ENCODE results near the gene DCAF8. TPM values are rescaled to one million over a fixed set of nuclear protein-coding genes. Genes with fewer than 3 reads are reported as not detected.

DCAF8 gene
- total and polyA plus RNA-seq, 2 donors: 75.8 to 114 TPM

DNA sequence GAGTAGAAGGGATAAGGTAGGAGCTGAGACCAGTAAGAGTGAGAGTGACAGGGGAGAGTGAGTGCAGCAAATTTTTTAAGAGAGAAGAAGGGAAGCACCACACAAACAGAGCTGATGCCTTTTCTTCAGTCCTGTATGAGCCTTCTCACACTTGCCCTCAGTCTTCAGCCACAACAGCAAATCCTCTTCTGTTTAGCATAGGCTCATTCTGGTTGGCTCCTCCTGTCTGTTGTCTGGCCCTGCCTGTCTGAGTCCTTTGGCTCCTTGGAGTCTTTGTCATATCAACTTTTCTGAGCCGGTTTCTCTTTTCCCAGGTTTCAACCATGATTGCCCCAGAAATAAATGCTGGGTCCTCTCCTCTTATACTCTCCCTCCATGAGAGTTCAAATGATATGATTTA, 84.7 kb downstream of the DCAF8 start:
- WGBS: 96% methylated on average over 1 of the region's 1 CpG
- H3K36me3 ChIP-seq (ENCODE audit: control insufficient read depth in 2 of 2, insufficient read depth in 2 of 2, low read length in 1 of 2): no peaks in the 10 kb centered on the region
- H3K27ac ChIP-seq (ENCODE audit: low read depth in 1 of 2, low read length in 1 of 2): no peak overlapping the region
- H3K27me3 ChIP-seq (ENCODE audit: control insufficient read depth in 2 of 2, insufficient read depth in 1 of 2, low read length in 1 of 2): peaks cover 0 to 2% of the 10 kb centered on the region in 2 donors
- H3K4me3 ChIP-seq (ENCODE audit: low read length in 2 of 2): no peak overlapping the region
- no peaks in the 10 kb centered on the region for H3K4me1 ChIP-seq (ENCODE audit: control insufficient read depth in 2 of 2, insufficient read depth in 2 of 2, low read length in 2 of 2)
- no peak for DNase-seq (ENCODE audit: low read depth in 6 of 9, low spot score in 9 of 9)
- H3K9me3 ChIP-seq (ENCODE audit: control insufficient read depth in 2 of 2, insufficient read depth in 1 of 2, low read length in 1 of 2): no peaks in the 10 kb centered on the region

DNA sequence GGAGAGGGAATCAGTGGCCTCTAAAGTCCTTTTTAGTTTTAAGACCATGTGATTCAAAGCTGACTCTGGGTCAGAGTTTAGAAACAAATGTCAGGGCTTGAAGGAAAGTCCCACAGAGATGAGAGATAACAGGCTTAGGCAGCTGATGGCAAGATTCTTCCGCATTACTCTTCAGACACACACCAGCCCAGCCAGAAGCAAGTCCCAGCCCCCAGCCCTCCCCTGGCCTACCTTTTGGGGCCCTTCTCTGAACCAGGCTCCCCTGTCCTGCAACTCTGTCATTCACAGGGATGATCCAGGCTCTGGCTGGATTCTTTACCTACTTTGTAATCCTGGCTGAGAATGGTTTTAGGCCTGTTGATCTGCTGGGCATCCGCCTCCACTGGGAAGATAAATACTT, 85.1 kb downstream of the DCAF8 start:
- DNase-seq (ENCODE audit: low read depth in 6 of 9, low spot score in 9 of 9): no peak
- no peaks in the 10 kb centered on the region for H3K36me3 ChIP-seq (ENCODE audit: control insufficient read depth in 2 of 2, insufficient read depth in 2 of 2, low read length in 1 of 2)
- no peaks in the 10 kb centered on the region for H3K4me1 ChIP-seq (ENCODE audit: control insufficient read depth in 2 of 2, insufficient read depth in 2 of 2, low read length in 2 of 2)
- no peak overlapping the region for H3K27ac ChIP-seq (ENCODE audit: low read depth in 1 of 2, low read length in 1 of 2)
- no peaks in the 10 kb centered on the region for H3K9me3 ChIP-seq (ENCODE audit: control insufficient read depth in 2 of 2, insufficient read depth in 1 of 2, low read length in 1 of 2)
- 97% methylated on average over 2 of the region's 2 CpGs for WGBS
- H3K27me3 ChIP-seq (ENCODE audit: control insufficient read depth in 2 of 2, insufficient read depth in 1 of 2, low read length in 1 of 2): peaks cover 0 to 2% of the 10 kb centered on the region in 2 donors
- no peak overlapping the region for H3K4me3 ChIP-seq (ENCODE audit: low read length in 2 of 2)

DNA sequence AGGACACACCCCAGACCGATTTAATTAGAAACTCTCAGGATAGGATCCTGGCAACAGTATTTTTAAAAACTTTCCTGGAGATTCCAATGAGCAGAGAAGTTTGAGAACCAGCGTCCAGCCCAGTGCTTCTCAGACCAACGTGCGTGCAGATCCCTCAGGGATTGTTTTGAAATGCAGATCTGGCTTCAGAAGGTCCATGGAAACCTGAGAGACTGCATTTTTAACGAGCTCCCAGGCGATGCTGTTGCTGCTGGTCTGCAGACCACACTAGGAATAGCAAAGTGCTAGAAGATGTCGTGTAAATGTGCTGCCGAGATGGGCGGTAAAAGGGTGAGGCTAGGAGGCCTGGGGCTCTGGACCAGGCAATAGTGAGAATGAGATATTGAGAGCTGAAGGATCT, 90.4 kb downstream of the DCAF8 start:
- WGBS: 94% methylated on average over 9 of the region's 9 CpGs
- Histone ChIP-seq H3K27me3 (ENCODE audit: control insufficient read depth in 2 of 2, insufficient read depth in 1 of 2, low read length in 1 of 2) (peaks cover 0 to 2% of the 10 kb centered on the region in 2 donors), H3K4me1 (ENCODE audit: control insufficient read depth in 2 of 2, insufficient read depth in 2 of 2, low read length in 2 of 2) (peaks cover 0 to 4% of the 10 kb centered on the region in 2 donors), H3K9me3 (ENCODE audit: control insufficient read depth in 2 of 2, insufficient read depth in 1 of 2, low read length in 1 of 2) (no peaks in the 10 kb centered on the region), H3K36me3 (ENCODE audit: control insufficient read depth in 2 of 2, insufficient read depth in 2 of 2, low read length in 1 of 2) (no peaks in the 10 kb centered on the region), H3K4me3 (ENCODE audit: low read length in 2 of 2) (no peak overlapping the region), H3K27ac (ENCODE audit: low read depth in 1 of 2, low read length in 1 of 2) (no peak overlapping the region)
- DNase-seq (ENCODE audit: low read depth in 6 of 9, low spot score in 9 of 9): no peak

GRCh38 chr1:160171354-160171753, 91.0 kb downstream of the DCAF8 start:
- Histone ChIP-seq H3K4me3 (ENCODE audit: low read length in 2 of 2) (no peak overlapping the region), H3K27me3 (ENCODE audit: control insufficient read depth in 2 of 2, insufficient read depth in 1 of 2, low read length in 1 of 2) (peaks cover 0 to 2% of the 10 kb centered on the region in 2 donors), H3K9me3 (ENCODE audit: control insufficient read depth in 2 of 2, insufficient read depth in 1 of 2, low read length in 1 of 2) (no peaks in the 10 kb centered on the region), H3K27ac (ENCODE audit: low read depth in 1 of 2, low read length in 1 of 2) (no peak overlapping the region), H3K36me3 (ENCODE audit: control insufficient read depth in 2 of 2, insufficient read depth in 2 of 2, low read length in 1 of 2) (no peaks in the 10 kb centered on the region), H3K4me1 (ENCODE audit: control insufficient read depth in 2 of 2, insufficient read depth in 2 of 2, low read length in 2 of 2) (peaks cover 0 to 4% of the 10 kb centered on the region in 2 donors)
- WGBS: 94% methylated on average over 4 of the region's 4 CpGs
- no peak for DNase-seq (ENCODE audit: low read depth in 6 of 9, low spot score in 9 of 9)

- Histone ChIP-seq H3K4me1 (ENCODE audit: control insufficient read depth in 2 of 2, insufficient read depth in 2 of 2, low read length in 2 of 2) (peaks cover 0 to 4% of the 10 kb centered on the region in 2 donors), H3K27me3 (ENCODE audit: control insufficient read depth in 2 of 2, insufficient read depth in 1 of 2, low read length in 1 of 2) (peaks cover 0 to 2% of the 10 kb centered on the region in 2 donors), H3K4me3 (ENCODE audit: low read length in 2 of 2) (no peak overlapping the region), H3K27ac (ENCODE audit: low read depth in 1 of 2, low read length in 1 of 2) (no peak overlapping the region), H3K9me3 (ENCODE audit: control insufficient read depth in 2 of 2, insufficient read depth in 1 of 2, low read length in 1 of 2) (no peaks in the 10 kb centered on the region), H3K36me3 (ENCODE audit: control insufficient read depth in 2 of 2, insufficient read depth in 2 of 2, low read length in 1 of 2) (no peaks in the 10 kb centered on the region)
- 41% methylated on average over 15 of the region's 15 CpGs for WGBS
- DNase-seq (ENCODE audit: low read depth in 6 of 9, low spot score in 9 of 9): peak in 1 of 9 donors; percentile 18
These were observed 92.6 kb downstream of the DCAF8 start for GRCh38 chr1:160169553-160170399.

DNA sequence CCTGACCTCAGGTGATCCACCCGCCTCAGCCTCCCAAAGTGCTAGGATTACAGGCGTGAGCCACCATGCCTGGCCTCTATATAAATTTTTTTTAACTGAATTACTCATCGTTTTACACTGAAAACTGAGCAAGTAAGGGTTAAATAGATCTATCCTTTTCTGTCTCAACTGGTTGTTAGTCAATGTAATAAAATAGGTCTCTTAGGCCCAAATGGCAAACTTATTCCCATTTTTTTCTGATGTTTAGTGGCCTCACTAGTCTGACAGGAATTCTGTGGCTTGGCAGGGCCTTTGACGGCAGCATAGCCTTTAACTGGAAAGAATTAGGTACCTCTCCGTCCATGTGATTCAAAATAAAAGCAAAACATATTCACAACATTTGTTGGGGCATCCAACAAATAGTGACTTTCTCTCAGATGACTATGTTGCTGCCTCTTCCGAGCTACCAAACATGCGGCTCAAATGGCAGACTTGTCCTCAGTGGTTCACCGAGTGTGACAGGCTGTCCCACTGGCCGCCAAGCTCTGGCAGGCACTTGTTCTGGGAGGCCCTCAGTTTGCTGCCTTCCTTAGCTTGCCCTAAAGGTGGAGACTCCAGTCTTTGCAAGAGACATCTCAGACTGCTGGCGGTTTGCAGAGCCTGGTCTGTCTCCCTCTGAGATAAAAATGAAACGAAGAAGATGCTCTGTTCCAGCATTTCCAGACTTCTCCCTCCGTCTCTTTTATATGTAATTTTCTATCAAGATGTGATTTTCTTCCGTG, 93.6 kb downstream of the DCAF8 start:
- Histone ChIP-seq H3K27me3 (ENCODE audit: control insufficient read depth in 2 of 2, insufficient read depth in 1 of 2, low read length in 1 of 2) (peaks cover 0 to 2% of the 10 kb centered on the region in 2 donors), H3K27ac (ENCODE audit: low read depth in 1 of 2, low read length in 1 of 2) (no peak overlapping the region), H3K4me3 (ENCODE audit: low read length in 2 of 2) (no peak overlapping the region), H3K9me3 (ENCODE audit: control insufficient read depth in 2 of 2, insufficient read depth in 1 of 2, low read length in 1 of 2) (no peaks in the 10 kb centered on the region), H3K4me1 (ENCODE audit: control insufficient read depth in 2 of 2, insufficient read depth in 2 of 2, low read length in 2 of 2) (peaks cover 0 to 4% of the 10 kb centered on the region in 2 donors), H3K36me3 (ENCODE audit: control insufficient read depth in 2 of 2, insufficient read depth in 2 of 2, low read length in 1 of 2) (no peaks in the 10 kb centered on the region)
- WGBS: 93% methylated on average over 13 of the region's 13 CpGs
- DNase-seq (ENCODE audit: low read depth in 6 of 9, low spot score in 9 of 9): no peak

GRCh38 chr1:160168016-160168415, 94.3 kb downstream of the DCAF8 start:
- 88% methylated on average over 5 of the region's 5 CpGs for WGBS
- no peaks in the 10 kb centered on the region for H3K36me3 ChIP-seq (ENCODE audit: control insufficient read depth in 2 of 2, insufficient read depth in 2 of 2, low read length in 1 of 2)
- H3K9me3 ChIP-seq (ENCODE audit: control insufficient read depth in 2 of 2, insufficient read depth in 1 of 2, low read length in 1 of 2): no peaks in the 10 kb centered on the region
- DNase-seq (ENCODE audit: low read depth in 6 of 9, low spot score in 9 of 9): no peak
- no peak overlapping the region for H3K27ac ChIP-seq (ENCODE audit: low read depth in 1 of 2, low read length in 1 of 2)
- H3K4me3 ChIP-seq (ENCODE audit: low read length in 2 of 2): no peak overlapping the region
- H3K4me1 ChIP-seq (ENCODE audit: control insufficient read depth in 2 of 2, insufficient read depth in 2 of 2, low read length in 2 of 2): peaks cover 0 to 4% of the 10 kb centered on the region in 2 donors
- peaks cover 0 to 2% of the 10 kb centered on the region in 2 donors for H3K27me3 ChIP-seq (ENCODE audit: control insufficient read depth in 2 of 2, insufficient read depth in 1 of 2, low read length in 1 of 2)

DNA sequence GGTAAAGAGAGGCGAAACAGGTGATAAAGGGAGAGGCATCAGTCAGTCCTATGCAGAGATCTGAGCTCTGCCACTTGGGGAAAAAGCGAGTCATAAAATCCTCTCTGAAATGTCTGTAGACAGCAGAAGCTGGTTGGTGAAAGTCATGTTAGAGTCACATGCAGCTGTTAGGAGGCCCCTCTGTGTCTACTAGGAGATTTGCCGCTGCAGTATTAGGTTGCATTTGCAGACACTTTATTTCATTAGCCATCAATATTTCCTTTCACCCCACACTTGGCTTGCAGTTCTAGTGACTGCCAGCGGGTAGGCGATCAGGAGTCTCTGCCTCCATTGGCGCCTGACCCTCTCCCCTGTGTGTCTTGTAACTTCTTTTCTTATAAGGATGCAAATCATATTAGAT, 94.8 kb downstream of the DCAF8 start:
- DNase-seq (ENCODE audit: low read depth in 6 of 9, low spot score in 9 of 9): no peak
- Histone ChIP-seq H3K9me3 (ENCODE audit: control insufficient read depth in 2 of 2, insufficient read depth in 1 of 2, low read length in 1 of 2) (no peaks in the 10 kb centered on the region), H3K4me1 (ENCODE audit: control insufficient read depth in 2 of 2, insufficient read depth in 2 of 2, low read length in 2 of 2) (peaks cover 0 to 4% of the 10 kb centered on the region in 2 donors), H3K27ac (ENCODE audit: low read depth in 1 of 2, low read length in 1 of 2) (no peak overlapping the region), H3K4me3 (ENCODE audit: low read length in 2 of 2) (no peak overlapping the region), H3K27me3 (ENCODE audit: control insufficient read depth in 2 of 2, insufficient read depth in 1 of 2, low read length in 1 of 2) (peaks cover 0 to 2% of the 10 kb centered on the region in 2 donors), H3K36me3 (ENCODE audit: control insufficient read depth in 2 of 2, insufficient read depth in 2 of 2, low read length in 1 of 2) (no peaks in the 10 kb centered on the region)
- WGBS: 96% methylated on average over 6 of the region's 6 CpGs

DNA sequence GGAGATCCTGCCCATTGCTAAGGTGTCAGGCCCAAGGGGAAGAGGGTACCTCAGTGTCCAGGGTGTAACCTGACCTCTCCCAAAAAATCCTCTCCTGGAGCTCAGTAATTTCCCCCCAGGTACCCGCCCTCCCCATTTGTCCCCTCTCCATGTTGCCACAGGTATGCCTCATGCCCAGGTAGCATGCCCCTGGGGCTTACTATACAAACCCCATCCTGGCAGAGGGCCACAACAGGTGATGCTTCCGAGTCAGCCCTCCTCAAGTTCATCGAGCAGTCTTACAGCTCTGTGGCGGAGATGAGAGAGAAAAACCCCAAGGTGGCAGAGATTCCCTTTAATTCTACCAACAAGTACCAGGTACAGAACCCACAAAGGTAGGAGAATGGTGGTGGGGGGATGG, 95.3 kb downstream of the DCAF8 start:
- H3K27me3 ChIP-seq (ENCODE audit: control insufficient read depth in 2 of 2, insufficient read depth in 1 of 2, low read length in 1 of 2): peaks cover 0 to 2% of the 10 kb centered on the region in 2 donors
- WGBS: 92% methylated on average over 4 of the region's 4 CpGs

More for the DNA sequence above, 95.3 kb downstream of the DCAF8 start:
- no peak for DNase-seq (ENCODE audit: low read depth in 6 of 9, low spot score in 9 of 9)
- Histone ChIP-seq H3K4me1 (ENCODE audit: control insufficient read depth in 2 of 2, insufficient read depth in 2 of 2, low read length in 2 of 2) (peaks cover 0 to 4% of the 10 kb centered on the region in 2 donors), H3K27ac (ENCODE audit: low read depth in 1 of 2, low read length in 1 of 2) (no peak overlapping the region), H3K36me3 (ENCODE audit: control insufficient read depth in 2 of 2, insufficient read depth in 2 of 2, low read length in 1 of 2) (no peaks in the 10 kb centered on the region), H3K9me3 (ENCODE audit: control insufficient read depth in 2 of 2, insufficient read depth in 1 of 2, low read length in 1 of 2) (no peaks in the 10 kb centered on the region), H3K4me3 (ENCODE audit: low read length in 2 of 2) (no peak overlapping the region)

Data from thymus (tissue), 11 donors.